Measurements from ENCODE around the gene EZH2.

DNA sequence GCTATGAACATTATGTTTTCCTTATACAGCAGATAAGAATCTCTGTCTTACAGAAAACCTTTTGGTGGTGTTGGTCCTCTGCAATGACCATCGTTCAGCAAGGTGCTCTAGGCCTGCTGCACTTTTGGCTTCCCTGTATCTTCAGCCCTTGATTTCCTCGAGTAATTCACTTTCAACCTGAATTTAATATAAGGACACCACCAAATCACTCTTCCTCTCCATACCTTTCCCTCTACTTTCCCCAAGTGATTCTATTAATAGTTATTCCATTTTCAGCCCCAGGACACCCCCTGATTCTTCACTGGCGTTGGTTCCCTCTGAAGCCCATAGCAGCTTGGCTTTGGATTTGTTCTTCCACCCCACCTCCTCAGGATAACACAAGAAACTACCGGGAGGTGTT lies 72.2 kb downstream of the EZH2 start:
- TF ChIP-seq FOXK1 (CRISPR knock-in tag; IDR thresholded peaks at IDR 0.05) (no peak), TP53 (CRISPR knock-in tag; IDR thresholded peaks at IDR 0.05) (no peak), ETV6 (CRISPR knock-in tag; IDR thresholded peaks at IDR 0.05) (no peak)
- TF ChIP-seq, protein P1, sequence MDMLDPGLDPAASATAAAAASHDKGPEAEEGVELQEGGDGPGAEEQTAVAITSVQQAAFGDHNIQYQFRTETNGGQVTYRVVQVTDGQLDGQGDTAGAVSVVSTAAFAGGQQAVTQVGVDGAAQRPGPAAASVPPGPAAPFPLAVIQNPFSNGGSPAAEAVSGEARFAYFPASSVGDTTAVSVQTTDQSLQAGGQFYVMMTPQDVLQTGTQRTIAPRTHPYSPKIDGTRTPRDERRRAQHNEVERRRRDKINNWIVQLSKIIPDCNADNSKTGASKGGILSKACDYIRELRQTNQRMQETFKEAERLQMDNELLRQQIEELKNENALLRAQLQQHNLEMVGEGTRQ (CRISPR knock-in tag; IDR thresholded peaks at IDR 0.05) = no peak
- TF ChIP-seq, protein P2, sequence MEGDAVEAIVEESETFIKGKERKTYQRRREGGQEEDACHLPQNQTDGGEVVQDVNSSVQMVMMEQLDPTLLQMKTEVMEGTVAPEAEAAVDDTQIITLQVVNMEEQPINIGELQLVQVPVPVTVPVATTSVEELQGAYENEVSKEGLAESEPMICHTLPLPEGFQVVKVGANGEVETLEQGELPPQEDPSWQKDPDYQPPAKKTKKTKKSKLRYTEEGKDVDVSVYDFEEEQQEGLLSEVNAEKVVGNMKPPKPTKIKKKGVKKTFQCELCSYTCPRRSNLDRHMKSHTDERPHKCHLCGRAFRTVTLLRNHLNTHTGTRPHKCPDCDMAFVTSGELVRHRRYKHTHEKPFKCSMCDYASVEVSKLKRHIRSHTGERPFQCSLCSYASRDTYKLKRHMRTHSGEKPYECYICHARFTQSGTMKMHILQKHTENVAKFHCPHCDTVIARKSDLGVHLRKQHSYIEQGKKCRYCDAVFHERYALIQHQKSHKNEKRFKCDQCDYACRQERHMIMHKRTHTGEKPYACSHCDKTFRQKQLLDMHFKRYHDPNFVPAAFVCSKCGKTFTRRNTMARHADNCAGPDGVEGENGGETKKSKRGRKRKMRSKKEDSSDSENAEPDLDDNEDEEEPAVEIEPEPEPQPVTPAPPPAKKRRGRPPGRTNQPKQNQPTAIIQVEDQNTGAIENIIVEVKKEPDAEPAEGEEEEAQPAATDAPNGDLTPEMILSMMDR (IDR thresholded peaks at IDR 0.05) = no peak
